NCI-H526 treated with DMSO at 0.1 percent for 48 hours (cell line): Measurements from ENCODE around the gene PSD4.

Experiments
- DNase-seq: peaks from one replicate; lab custom pipeline; 2025; lab: John Stamatoyannopoulos, UW

PSD4 gene

DNA sequence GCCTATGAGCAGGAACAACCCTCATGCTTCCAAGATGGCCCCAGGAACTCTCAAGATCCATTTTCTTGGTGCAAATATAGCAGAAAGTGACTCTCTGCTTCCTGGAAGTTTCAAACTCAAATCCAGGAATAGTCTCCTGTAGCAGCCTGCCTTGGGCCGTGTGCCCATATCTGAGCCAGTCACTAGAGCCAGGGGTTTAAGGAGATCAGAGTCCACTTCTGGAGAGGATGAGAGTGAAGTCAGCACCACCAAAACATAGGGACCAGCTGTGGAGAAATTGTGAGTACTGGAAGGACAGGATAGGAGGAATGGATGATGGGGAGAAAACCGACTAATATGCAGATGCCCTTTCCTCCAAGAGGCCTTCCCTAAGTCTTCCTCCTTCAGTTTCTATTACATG, 33.2 kb downstream of the PSD4 start:
- DNase-seq: no peak

DNA sequence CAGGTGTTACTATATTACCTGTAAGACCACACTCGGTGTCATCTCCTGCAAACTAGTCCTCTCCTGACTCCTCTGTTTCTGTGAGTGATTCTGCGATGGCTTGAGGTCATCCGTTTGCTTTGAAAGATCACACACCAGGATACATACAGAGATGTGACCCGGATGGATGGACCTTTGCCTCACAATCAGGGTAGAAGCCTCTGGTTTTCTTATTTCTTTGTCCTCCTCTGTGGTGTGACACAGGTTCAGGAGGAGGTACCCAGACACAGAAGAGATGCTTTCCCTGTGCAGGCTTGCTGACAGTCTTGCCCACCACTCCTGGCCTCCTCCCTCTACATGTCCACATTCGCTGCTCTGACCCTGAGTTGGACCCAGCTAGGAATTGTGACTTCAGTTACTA, 34.6 kb downstream of the PSD4 start:
- no peak for DNase-seq

DNA sequence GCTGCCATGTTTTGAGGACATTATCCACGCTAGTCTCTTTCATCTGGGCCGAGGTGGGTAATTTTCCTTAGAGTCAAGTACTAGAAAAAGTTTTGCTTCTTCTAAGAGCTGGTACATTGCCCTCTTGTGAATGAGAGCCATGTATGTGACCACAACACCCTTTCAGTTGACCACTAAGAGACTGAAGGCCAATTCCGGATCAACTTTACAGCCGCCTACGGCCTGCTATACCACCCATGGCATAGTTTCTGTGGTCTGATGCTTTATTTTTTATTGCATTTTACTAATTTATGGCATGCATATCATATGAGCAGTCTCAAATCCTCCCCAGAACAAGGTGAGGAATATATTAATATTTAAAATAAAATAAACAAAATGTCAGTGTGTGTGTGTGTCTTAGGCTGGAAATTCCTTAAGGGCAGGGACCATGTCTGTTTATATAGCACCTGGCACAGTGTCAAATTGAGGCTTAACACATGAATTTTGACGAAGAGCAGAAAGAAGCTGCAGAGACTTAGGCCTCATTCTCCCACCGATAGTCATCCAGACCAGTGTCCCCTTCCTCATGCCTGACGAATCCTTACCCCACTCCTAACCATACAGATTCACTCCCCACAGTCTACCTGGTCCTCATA, 35.4 kb downstream of the PSD4 start:
- DNase-seq: peak; percentile 7

DNA sequence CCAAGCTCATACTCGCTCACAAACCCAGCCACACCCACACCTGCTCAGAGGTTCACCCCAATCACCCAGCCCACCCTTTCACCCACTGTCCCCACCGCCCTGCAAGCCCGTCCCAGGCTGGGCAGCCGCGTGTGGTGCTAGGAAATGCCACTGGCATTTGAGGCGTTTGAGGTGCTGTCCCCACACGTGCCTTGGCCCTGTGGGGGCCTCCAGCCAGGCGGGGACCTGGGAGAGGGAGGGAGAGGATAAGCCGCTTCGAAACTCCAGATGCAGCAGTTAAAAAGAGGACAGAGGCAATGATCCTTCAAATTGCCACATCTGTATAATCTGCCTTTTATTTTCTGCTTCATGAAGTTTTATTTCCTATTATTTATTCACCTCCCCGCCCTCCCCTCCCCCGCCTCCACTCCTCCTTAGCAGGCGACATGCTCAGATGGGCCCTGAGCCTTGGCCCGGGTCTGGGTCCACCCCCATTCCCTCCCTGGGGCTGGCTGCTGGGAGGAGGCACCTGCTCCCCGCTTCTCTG, 35.9 kb downstream of the PSD4 start:
- DNase-seq: no peak

DNA sequence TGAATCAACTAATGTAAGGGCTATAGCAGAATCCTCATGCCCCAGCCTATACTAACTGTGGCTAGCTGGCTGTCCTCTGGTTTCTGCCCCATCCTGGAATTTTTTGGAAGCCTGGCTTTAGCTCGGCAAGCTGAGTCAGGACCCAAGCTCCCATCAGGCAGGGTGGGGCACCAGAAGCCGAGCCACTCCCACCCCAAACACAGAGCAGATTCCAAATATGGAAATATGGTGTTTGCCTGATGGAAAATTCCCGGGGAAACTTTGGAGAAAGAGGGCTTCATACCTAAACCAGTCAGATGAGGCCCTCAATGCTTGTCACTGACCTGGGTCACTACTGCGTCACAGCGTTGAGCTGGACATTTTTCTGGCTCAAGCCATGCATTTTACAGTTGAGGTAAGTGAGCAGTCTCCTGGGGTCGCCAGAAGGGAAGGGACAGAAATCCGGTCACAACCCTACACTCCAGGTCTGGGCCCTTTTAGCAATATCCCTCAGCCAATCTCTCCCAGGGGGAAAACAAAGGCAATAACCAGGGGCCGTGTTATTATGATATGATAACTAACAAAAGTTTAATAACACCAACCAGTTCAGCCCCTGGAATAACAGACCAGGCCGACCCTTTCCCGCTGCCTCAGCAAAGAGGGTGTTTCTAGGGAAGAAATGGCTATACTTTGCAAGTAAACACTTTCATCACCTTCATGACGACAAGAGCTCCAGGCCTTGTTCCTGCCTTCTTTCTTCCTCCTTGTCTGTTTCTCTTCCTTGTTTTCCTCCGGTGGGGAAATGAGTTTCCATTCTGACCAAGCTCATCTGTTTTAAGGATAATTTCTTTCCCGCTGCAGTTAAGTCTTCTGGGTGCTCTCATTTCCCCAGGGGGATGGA, 37.7 kb downstream of the PSD4 start:
- DNase-seq: no peak

DNA sequence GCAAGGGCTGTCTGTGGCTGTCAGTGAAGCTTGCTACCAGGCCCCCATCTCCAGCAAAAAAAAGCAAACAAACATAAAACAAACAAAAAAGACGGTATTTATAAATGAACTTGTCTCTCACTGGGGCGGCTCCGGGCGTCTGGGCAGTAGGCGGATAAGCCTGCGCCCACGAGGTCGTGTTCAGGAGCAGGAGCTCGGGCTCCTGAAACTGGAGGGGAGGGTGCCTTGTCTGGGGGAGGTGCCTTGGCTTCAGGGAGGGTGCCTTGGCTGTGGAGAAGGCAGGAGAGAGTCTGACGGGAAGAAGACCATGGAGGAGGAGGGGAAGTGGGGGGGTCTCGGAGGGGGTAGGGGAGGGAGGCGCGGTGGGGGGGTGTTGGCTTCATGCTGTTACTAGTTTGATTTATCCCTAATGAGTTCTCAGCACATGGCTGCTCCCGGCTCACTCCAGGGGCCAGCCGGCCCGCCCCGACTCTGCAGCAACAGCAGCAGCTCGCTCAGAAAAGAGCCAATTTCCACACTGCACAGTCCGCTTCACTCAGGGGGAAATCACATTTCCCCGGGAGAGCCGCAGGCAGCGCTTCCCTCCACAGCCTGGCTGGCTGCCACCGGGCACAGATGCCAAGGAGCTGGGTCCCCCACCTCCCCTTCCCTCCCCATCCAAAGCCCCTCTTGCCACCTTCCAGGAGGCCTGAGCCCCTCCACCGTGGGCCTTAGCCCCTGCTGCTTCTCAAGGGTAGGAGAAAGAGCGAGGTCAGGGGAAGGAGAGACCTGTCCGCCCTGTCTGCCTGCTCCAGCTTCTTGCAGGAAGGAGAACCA, 38.7 kb downstream of the PSD4 start:
- no peak for DNase-seq

DNA sequence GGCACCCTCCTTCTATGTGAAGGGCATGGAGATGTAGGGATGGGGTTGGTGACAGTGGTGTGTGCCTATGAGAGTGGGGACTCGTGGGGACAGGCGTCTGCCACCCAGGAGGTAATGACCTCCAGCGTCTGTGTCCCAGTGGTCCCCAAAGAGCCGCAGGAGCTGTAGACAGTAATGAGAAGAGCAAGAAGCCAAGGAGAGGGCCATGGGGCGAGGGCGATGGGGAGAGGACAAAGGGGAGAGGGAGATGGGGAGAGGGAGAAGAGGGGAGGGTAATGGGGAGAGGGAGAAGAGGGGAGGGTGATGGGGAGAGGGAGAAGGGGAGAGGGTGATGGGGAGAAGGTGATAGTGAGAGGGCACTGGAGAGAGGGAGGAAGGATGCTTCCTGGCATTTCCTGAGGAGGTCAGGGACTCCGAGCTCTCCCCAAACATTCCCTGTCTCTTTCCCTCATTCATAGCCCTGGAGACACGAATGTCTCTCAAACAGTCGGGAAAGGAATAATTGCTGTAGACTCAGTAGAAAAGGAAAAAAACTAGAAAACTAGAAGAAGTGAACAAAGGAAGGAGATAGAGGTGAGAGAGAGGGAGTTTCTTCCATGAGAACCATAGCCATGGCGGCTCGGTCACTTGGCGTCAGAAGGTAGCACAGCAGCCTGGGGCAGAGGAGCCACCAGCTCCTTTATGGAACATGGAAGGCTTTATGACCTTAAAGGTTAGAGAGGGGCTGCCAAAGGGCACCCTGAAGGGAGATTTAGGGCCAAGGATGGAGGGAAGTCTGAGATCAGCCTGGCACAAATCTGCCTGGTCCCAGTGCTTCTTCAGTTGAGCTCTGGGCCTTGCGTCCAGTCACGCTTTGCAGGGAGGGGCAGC, 39.5 kb downstream of the PSD4 start:
- no peak for DNase-seq

DNA sequence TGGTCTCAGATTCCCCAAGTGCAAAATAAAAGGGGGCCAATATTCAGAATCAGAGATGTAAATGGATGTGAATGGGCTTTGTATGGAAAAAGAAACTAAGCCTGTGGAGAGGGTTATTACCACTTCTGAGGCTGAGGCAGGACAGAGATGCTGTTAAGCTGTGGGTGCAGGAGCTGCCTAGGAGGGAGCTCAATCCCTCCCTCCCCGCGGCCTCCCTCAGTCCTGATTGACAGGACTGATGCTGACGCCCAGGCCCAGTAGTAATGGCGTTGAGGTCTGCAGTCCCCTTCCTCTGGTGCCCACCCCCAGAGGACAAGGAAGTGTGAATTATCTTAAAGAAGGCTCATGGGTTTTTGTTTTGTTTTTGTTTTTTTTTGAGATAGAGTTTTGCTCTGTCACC, 40.4 kb downstream of the PSD4 start:
- no peak for DNase-seq

DNA sequence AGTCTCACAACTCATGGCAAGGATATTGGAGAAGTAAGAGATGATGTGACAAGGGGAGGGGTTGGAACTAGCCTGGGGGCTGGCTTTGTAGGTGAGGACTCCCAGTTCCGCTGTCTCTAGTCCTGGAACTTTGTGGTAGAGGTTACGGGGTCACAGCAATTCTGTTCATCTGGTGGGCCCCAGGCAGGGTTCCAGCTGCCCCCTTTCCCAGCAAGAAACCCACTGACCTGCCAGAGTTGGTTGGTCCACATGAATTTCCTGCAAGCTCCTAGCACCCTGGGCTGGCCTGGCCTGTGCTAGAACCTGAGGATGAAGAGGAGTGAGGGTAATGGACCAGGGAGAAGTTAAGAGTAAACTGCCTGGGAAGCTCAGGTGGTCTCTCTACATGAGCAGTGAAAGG, 41.3 kb downstream of the PSD4 start:
- no peak for DNase-seq

DNA sequence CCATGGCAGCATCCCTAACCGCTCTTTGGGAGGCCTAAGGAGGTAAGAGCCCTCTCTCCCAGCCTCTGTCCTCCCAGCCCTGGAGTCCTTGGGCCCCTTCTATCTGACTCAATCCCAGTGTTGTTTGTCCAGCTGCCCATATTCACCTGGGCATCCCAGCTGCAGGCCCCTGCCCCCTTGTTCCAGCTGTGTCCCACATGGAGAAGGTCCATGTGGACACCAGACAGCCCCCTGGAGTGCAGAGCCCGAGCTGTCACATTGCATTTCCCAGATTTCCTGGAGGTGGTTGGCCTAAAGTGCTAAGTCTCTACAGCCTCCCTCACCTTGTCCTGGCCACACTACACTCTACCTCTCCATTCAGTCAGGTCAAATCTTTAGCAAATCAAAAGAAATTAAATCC, 42.5 kb downstream of the PSD4 start:
- DNase-seq: no peak

DNA sequence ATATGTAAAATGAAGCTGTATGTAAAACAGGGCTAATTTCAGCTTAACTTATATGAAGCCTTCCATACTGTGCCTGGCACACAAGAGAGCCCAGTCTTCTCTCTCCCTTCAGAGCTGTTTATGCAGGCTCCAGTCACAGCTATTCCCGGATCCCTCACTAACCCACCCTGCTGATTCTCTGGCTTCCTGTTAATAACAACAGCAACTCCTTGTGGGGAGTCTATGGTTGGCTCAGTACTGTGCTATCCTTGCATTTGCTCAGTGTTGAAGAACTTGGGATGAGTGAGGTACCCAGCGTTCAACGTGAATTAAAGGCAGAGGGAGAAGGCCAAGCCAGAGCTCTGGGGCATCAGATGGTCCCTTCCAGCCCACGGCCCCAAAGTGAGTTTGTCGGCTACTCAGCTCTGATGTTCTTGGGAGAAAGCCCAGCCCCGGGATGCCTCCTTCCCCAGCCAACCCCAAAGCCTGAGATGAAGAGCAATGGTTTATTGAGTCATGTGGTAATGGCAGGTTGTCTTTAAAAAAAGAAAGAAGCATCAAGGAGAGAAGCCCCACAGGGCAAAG, 43.2 kb downstream of the PSD4 start:
- no peak for DNase-seq

DNA sequence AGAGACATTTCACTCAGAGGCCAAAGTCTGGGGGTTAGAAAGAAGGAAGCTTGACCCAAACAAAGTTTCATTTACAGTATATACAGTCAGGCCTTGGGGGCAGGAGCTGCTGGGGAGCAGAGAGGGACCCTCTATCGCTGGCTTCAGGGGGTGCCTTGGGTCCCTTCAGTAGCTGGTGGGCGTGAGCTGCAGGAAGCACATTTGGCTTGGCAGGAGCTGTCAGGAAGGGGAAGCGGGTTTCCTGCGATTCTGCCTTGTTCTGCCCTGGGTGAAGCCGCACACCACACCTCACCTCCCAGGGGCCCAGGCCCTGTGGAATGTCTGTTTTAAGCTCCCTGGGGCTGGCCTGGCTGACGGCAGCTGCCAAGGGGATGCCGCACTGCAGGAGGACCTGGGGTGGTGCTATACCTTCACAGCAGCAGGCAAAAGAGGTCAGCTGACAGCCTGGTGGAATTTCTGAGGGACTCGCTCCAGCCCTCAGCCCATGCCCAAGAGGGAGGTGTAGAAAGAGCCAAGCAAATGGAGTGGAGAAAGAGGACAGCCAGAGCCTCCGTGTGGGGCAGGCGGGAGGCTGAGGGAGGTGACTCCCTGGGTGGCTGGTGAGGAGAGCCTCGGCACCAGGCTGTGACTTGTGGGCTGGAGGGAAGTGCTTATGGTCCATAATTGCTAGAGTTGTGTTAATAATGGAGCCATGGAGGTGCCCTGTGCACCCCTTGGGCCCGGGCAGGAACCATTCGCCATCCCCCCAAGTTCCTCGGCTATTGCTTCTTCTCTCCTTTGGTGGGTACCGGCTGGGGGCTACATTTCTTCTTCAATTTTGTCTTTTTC, 43.9 kb downstream of the PSD4 start:
- no peak for DNase-seq

DNA sequence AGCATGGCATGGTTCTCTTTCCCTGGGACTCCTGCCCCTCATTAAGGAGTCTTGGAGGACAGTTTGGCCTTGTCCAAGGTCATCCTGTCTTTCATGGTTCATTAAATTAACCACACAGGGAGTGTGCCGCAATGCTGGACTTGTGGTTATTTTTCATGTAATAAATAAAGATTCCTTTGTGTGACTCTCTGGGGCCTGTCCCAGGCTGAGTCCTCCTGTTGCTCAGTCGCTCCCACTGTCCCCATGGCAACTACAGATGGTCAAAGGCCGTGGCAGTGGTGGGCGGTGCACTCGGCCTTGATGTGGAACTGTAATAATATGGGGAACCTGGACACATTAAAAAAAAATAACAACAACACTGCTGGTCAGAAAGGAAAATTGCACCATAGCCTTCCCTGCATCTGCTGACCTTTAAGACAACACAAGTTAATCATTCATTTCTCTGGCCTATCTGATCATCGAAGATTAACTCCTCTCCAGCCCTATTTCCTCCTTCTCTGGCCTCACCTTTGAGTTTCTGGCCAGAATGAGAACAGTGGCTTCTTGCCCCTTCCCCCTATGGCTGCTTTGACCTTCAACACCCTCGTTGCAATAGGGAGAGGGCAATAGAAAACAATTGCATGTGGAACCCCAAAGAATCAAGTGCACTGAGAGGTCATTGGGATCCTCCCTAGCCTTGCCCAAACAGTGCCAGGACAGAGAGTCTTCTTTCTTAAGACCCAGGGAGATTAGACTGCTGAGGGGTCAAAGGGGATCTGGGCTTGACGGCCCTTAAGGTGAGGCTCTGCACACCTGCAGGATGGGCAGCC, 44.7 kb downstream of the PSD4 start:
- DNase-seq: no peak

DNA sequence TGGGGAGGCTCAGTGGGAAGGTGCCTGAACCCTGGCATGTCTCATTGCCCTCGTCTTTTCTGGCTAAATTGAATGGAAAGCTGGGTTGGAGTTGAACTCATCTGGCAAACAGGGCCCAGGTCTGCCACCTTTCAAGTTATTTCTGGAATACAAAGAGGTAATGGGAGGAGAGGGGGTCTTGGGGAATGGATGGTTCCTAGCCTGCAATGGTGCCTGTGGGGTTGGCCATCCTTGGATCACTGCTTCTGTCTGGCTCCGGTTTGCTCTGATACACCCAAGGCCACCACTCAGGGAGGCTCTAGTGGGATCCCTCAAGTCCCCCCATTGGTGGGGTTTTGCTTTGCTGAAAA, 45.3 kb downstream of the PSD4 start:
- no peak for DNase-seq

DNA sequence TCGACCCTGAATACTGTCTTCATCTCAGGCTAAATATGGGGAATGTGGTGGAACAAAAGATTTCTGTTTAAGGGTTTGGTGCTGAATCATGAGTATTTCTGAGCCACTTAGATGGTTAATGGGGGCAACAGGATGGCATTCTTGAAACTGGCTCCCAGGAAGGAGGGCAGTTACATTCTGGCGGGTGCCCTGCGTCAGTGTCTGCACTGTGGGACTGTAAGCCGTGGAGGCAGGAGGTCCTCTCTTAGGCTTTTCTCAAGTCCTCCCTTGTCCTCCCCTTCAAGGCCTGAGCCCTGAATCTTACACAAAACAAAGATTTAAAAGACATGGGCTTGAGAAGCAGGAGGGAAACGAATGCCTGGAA, 45.7 kb downstream of the PSD4 start:
- no peak for DNase-seq

DNA sequence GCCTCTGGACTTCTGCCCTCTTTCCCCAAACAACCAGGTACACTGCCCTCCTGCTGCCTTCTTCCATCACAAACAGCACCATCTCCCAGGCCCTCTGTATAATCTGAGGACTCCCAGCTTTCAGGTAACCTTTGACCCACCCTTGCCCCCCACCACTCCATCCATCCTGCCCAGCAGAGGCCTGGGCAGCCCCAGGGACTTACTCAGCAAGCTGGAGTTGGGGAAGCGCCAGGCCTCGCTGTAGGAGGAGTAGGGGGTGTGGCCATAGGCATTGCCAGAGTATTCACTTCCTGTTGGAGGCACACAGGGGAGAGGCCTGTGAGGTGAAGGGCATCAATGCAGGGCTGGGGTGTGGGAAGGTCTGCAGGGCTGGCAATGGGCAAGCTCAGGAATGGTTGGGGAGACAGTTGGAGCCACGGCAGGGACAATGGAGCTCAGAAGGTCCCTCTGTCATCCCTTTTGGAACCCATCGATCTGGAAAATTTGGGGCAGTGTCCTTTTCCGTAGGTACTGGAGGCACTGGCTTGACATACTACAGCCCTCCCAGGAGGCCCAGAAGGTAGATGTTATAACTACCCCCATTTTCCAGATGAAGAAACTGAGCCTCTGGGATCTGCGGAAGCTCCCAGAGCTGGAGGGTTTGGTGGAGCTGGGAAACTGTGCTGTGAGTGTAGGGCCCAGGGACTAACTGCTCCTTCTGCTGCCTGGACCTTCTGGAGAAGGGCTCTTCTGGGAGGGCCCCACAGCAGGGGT, 46.3 kb downstream of the PSD4 start:
- DNase-seq: no peak

DNA sequence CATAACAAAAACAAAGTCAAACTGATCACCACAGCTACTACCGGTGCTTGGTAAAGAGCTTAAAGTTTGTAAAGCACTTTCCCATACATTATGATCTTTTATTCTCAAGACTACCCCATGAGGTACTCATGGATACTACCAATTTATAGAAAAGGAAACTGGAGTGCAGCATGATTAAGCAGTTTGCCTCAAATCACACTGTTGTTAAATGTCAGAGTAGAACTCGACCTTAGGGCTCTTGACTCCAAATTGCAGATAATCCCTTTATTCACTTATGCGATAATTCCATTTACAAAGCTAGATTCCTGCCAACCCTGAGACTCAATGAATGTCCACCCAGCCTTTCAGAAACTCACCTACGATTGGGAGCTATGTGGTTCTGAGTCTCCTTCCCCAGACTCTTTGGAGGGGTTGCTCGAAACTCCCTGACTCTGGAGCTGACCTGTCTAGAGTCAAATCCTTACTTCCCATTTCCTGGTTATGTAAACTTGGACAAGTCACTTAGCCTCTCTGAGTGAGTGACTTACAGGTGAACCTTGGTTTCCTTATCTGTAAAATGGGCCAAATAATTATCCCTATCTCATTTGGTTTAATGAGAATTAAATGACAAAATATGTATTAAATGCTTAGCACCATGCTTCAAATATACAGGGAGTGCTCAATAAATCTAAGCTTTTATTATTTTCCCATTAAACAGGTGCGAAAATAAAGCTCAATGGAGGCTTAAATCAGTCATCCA, 47.4 kb downstream of the PSD4 start:
- DNase-seq: no peak

DNA sequence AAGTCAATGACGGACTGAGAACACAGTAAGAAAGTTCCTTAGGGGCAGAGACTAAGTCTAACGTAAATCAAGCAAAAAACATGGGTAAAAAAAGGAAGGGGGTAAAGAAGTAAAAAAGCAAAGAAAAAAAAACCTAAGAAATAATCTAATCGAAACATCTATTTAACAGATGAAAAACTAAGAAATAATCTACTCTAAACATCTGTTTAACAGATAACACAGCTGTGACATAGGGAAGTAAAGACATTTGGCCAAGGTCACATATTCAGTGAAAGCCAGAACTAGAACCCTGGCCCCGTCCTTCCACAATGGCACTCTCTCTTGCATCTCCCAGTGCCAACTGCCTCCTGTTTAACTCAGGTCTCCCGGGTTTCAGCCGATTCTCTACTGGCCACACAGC, 48.1 kb downstream of the PSD4 start:
- no peak for DNase-seq
